H1 (cell line): ENCODE data around the gene RPL36A.

Experiments
- ATF3 ChIP-seq: IDR thresholded peaks from 2 replicates; pipeline ENCODE4 v1.6.1; 2011; ENCODE audit warnings: low read depth, mild to moderate bottlenecking, low read length; ENCODE audit not compliant: insufficient read depth
- CBX8 ChIP-seq: fragments of 300-800, 300-1000 bp; sonication (generic); IDR thresholded peaks from 2 replicates; pipeline ENCODE4 v1.7.1; 2016; ENCODE audit warnings: low read depth, low read length, borderline replicate concordance
- CTCF ChIP-seq, 3 experiments: IDR thresholded peaks; 1 replicate in 2 of 3; 2 replicates in 1 of 3; pipeline versions ENCODE4 v1.5.1 to v1.6.1; 2011; ENCODE audit warnings: low read length in 3 of 3, mild to moderate bottlenecking in 3 of 3, inconsistent platforms in 2 of 3, low read depth in 1 of 3, moderate library complexity in 1 of 3; ENCODE audit not compliant: insufficient read depth in 1 of 3; ENCODE audit errors: control extremely low read depth in 1 of 3
- EGR1 ChIP-seq: IDR thresholded peaks from 2 replicates; pipeline ENCODE4 v1.6.1; 2011; ENCODE audit warnings: low read depth, low read length, borderline replicate concordance
- MAX ChIP-seq: IDR thresholded peaks from 2 replicates; pipeline ENCODE4 v1.6.1; 2012; ENCODE audit warnings: inconsistent platforms
- POLR2A ChIP-seq, 2 experiments: IDR thresholded peaks; 1 replicate in 1 of 2; 2 replicates in 1 of 2; pipeline ENCODE4 v1.6.1; 2011; ENCODE audit warnings: low read depth in 2 of 2, low read length in 2 of 2, mild to moderate bottlenecking in 2 of 2; ENCODE audit errors: control extremely low read depth in 1 of 2
- POLR2AphosphoS5 ChIP-seq: IDR thresholded peaks from 2 replicates; pipeline ENCODE4 v1.6.1; 2011; ENCODE audit warnings: low read depth, low read length

- TF ChIP-seq POLR2A (IDR thresholded peaks at IDR 0.05; ENCODE audit: control extremely low read depth in 1 of 2, low read depth in 2 of 2, low read length in 2 of 2) (no peak; a peak in 1 of 3 replicates), CTCF (IDR thresholded peaks at IDR 0.05; ENCODE audit: control extremely low read depth in 1 of 3, insufficient read depth in 1 of 3, low read depth in 1 of 3, low read length in 3 of 3) (no peak), EGR1 (no peak), CBX8 (no peak), ATF3 (no peak), MAX (no peak), POLR2AphosphoS5 (no peak)
These were observed 18.2 kb downstream of the RPL36A start for GRCh38 chrX:101409043-101409442.
